Caco-2 (cell line): ENCODE measurements around the gene CYBB. TPM values are rescaled to one million over a fixed set of nuclear protein-coding genes. Genes with fewer than 3 reads are reported as not detected.
A peak's percentile ranks its signal among the peaks of the same experiment; 100 is the strongest.

Experiments used
- BruUV-seq: library from RNA; stranded (reverse); fragments of 400-500 nt; replicated peaks from 2 replicates; lab custom pipeline; 2021; lab: Mats Ljungman, UMichigan
- CTCF ChIA-PET: fragments of 300-600 bp; sonication (Branson Sonifier 250); formaldehyde crosslinking; loops from one replicate; lab custom pipeline; 2022; ENCODE audit warnings: antibody characterized with exemption; lab: Charles Lee
- POLR2A ChIA-PET: fragments of 300-600 bp; sonication (Branson Sonifier 250); formaldehyde crosslinking; loops from one replicate; lab custom pipeline; 2022; ENCODE audit warnings: antibody characterized with exemption; lab: Charles Lee
- DNase-seq, 2 experiments: peaks; one replicate each; pipeline versions ENCODE4 v3.0.0 to v3.0.0-alpha.2; 2020 to 2022
- H3K27me3 ChIP-seq: replicated peaks from 2 replicates; pipeline ENCODE4 v1.6.0; 2011; ENCODE audit warnings: low read length; ENCODE audit not compliant: control insufficient read depth, insufficient read depth
- H3K36me3 ChIP-seq: 2 replicates; pipeline ENCODE4 v1.5.1; 2011; ENCODE audit warnings: low read length; ENCODE audit not compliant: control insufficient read depth, insufficient read depth
- H3K4me1 ChIP-seq: fragments of 250-450 bp; sonication (Bioruptor Pico); 2 replicates; pipeline ENCODE4 v1.5.1; 2020; ENCODE audit warnings: mild to moderate bottlenecking
- H3K4me3 ChIP-seq: 2 replicates; pipeline ENCODE4 v1.5.1; 2011; ENCODE audit warnings: low read depth, mild to moderate bottlenecking, control low read depth, low read length
- H3K9me3 ChIP-seq: fragments of 250-450 bp; sonication (Bioruptor Pico); 2 replicates; pipeline ENCODE4 v1.5.1; 2020; ENCODE audit warnings: mild to moderate bottlenecking, moderate library complexity
- H3K27ac Mint-ChIP-seq: one replicate; pipeline ENCODE4 v1.8.0; 2022; ENCODE audit warnings: mixed read lengths; ENCODE audit not compliant: unreplicated experiment
- H3K27me3 Mint-ChIP-seq: one replicate; pipeline ENCODE4 v1.8.0; 2022; ENCODE audit warnings: mixed read lengths; ENCODE audit not compliant: insufficient read depth, unreplicated experiment
- H3K36me3 Mint-ChIP-seq: one replicate; pipeline ENCODE4 v1.8.0; 2022; ENCODE audit warnings: mild to moderate bottlenecking, mixed read lengths; ENCODE audit not compliant: insufficient read depth, unreplicated experiment
- H3K4me1 Mint-ChIP-seq: one replicate; pipeline ENCODE4 v1.8.0; 2022; ENCODE audit warnings: low read depth, mixed read lengths; ENCODE audit not compliant: unreplicated experiment
- H3K4me3 Mint-ChIP-seq: one replicate; pipeline ENCODE4 v1.8.0; 2022; ENCODE audit warnings: mild to moderate bottlenecking, moderate library complexity, mixed read lengths; ENCODE audit not compliant: unreplicated experiment
- H3K9me3 Mint-ChIP-seq: one replicate; pipeline ENCODE4 v1.8.0; 2022; ENCODE audit warnings: mixed read lengths; ENCODE audit not compliant: unreplicated experiment
- intact Hi-C: fragments of 100-400 bp; cut with micrococcal nuclease; formaldehyde crosslinking; loops from one replicate; pipeline ENCODE4 v1.10.0; 2022; ENCODE audit not compliant: unreplicated experiment
- total RNA-seq: library from RNA; stranded (reverse); gene quantifications from 2 replicates; pipeline ENCODE4 v1.2.3, GENCODE V29; 2022
- TF ChIP-seq, protein P1 (sequence below), 2 experiments: fragments of 200-600 bp in 1 of 2; IDR thresholded peaks; 1 replicate in 1 of 2; 2 replicates in 1 of 2; pipeline versions ENCODE4 v1.5.1 to v1.8.0; 2011 to 2022; ENCODE audit warnings: antibody characterized with exemption in 1 of 2, control low read depth in 1 of 2, inconsistent platforms in 1 of 2, low read depth in 1 of 2, low read length in 1 of 2, mild to moderate bottlenecking in 1 of 2, moderate library complexity in 1 of 2; ENCODE audit not compliant: insufficient read depth in 1 of 2, severe bottlenecking in 1 of 2, unreplicated experiment in 1 of 2

The CYBB gene
- total RNA-seq, 1 experiment from 2014 or later: 0.43 TPM

DNA sequence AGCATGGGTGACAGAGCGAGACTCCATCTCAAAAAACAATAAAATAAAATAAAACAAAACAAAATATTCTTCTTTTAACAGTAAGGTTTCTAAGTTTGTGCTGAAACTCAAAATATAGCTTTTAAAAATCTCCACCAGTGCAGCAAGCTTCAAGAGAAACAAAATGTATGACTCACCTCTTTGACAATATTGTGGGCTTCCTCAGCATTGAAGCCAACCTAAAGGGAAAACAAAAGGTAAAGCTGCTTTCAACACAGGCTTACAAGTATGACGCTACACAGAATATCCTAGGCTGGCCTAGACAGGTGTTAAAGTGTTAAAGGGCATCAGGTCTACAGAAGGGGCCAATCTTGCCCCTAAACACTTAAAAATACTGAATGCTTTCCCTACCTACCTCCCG lies 66.3 kb downstream of the CYBB start:
- POLR2A ChIA-PET: interaction anchor here (0.5 kb wide), 1 partner anchor 220 kb away, joined by 4 read pairs; no protein-coding TSS in a partner anchor
- no peaks in the 10 kb centered on the region for H3K9me3 Mint-ChIP-seq
- Histone ChIP-seq H3K4me3 (peak overlapping the region; percentile 87), H3K36me3 (no peaks in the 10 kb centered on the region), H3K9me3 (no peaks in the 10 kb centered on the region), H3K4me1 (peaks cover 6% of the 10 kb centered on the region; the same call in 1 of the 2 replicates), H3K27me3 (no peaks in the 10 kb centered on the region)
- no TSS peak for BruUV-seq
- H3K27me3 Mint-ChIP-seq: no peaks in the 10 kb centered on the region
- CTCF ChIA-PET: no interaction called here
- TF ChIP-seq, protein P1, sequence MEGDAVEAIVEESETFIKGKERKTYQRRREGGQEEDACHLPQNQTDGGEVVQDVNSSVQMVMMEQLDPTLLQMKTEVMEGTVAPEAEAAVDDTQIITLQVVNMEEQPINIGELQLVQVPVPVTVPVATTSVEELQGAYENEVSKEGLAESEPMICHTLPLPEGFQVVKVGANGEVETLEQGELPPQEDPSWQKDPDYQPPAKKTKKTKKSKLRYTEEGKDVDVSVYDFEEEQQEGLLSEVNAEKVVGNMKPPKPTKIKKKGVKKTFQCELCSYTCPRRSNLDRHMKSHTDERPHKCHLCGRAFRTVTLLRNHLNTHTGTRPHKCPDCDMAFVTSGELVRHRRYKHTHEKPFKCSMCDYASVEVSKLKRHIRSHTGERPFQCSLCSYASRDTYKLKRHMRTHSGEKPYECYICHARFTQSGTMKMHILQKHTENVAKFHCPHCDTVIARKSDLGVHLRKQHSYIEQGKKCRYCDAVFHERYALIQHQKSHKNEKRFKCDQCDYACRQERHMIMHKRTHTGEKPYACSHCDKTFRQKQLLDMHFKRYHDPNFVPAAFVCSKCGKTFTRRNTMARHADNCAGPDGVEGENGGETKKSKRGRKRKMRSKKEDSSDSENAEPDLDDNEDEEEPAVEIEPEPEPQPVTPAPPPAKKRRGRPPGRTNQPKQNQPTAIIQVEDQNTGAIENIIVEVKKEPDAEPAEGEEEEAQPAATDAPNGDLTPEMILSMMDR (IDR thresholded peaks at IDR 0.05; ENCODE audit: insufficient read depth in 1 of 2, low read depth in 1 of 2, low read length in 1 of 2, severe bottlenecking in 1 of 2, unreplicated experiment in 1 of 2): no peak
- no peak for DNase-seq
- H3K4me3 Mint-ChIP-seq: peak overlapping the region; percentile 70
- H3K4me1 Mint-ChIP-seq: no peaks in the 10 kb centered on the region
- H3K27ac Mint-ChIP-seq: no peak overlapping the region
- intact Hi-C loops: loop anchor here (5.0 kb wide), 1 partner anchor 61 kb away; no protein-coding TSS in a partner anchor
- H3K36me3 Mint-ChIP-seq: peaks cover 7% of the 10 kb centered on the region

DNA sequence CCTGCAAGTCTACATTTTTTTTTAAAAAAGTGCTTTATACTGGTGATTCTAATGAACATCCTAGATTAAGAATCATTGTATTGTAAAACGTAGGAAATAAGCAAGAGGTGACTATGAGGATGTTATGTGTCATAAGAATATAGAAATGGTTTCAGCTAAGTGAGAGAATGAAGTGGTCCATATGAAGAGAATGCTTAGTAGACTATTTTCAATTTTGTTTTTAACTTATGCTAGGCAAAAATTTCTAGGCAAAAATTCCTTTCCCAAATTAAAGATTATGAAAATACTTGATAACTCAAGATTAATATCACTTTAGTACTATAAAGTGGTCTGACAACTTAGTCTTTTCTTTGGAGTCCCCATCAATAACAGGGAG lies 66.7 kb downstream of the CYBB start:
- no peak overlapping the region for H3K27ac Mint-ChIP-seq
- ChIA-PET CTCF (no interaction called here), POLR2A (interaction anchor here (0.5 kb wide), 1 partner anchor 220 kb away, joined by 4 read pairs; no protein-coding TSS in a partner anchor)
- no peaks in the 10 kb centered on the region for H3K27me3 Mint-ChIP-seq
- TF ChIP-seq, protein P1 (IDR thresholded peaks at IDR 0.05; ENCODE audit: insufficient read depth in 1 of 2, low read depth in 1 of 2, low read length in 1 of 2, severe bottlenecking in 1 of 2, unreplicated experiment in 1 of 2): no peak
- Histone ChIP-seq H3K27me3 (no peaks in the 10 kb centered on the region), H3K4me1 (peaks cover 6% of the 10 kb centered on the region; the same call in 1 of the 2 replicates), H3K9me3 (no peaks in the 10 kb centered on the region), H3K36me3 (no peaks in the 10 kb centered on the region), H3K4me3 (peak overlapping the region; percentile 87)
- H3K4me1 Mint-ChIP-seq: no peaks in the 10 kb centered on the region
- peaks cover 6% of the 10 kb centered on the region for H3K36me3 Mint-ChIP-seq
- no peaks in the 10 kb centered on the region for H3K9me3 Mint-ChIP-seq
- DNase-seq: no peak
- BruUV-seq: no TSS peak
- intact Hi-C loops: loop anchor here (5.0 kb wide), 1 partner anchor 61 kb away; no protein-coding TSS in a partner anchor
- H3K4me3 Mint-ChIP-seq: peak overlapping the region; percentile 70

GRCh38 chrX:37846934-37847732 lies 67.3 kb downstream of the CYBB start, which contains the start of gene DYNLT3:
Gene DYNLT3, minus strand, starts transcription at chrX:37847571. Its CDS starts 61 bp downstream, at chrX:37847510.
- Mint-ChIP-seq H3K27me3 (no peaks in the 10 kb centered on the region), H3K27ac (peak within 1 kb of the TSS; percentile 63), H3K4me1 (no peaks in the 10 kb centered on the region), H3K9me3 (no peaks in the 10 kb centered on the region), H3K36me3 (peaks cover 6% of the 10 kb centered on the region), H3K4me3 (peak within 1 kb of the TSS; percentile 70)
- peak; percentile 88 to 90 for DNase-seq
- H3K4me1 ChIP-seq: peaks cover 6% of the 10 kb centered on the region; the same call in 1 of the 2 replicates
- no peaks in the 10 kb centered on the region for H3K36me3 ChIP-seq
- no peaks in the 10 kb centered on the region for H3K9me3 ChIP-seq
- H3K4me3 ChIP-seq: peak within 1 kb of the TSS; percentile 87
- CTCF ChIA-PET: no interaction called here
- H3K27me3 ChIP-seq: no peaks in the 10 kb centered on the region
- intact Hi-C loops: loop anchor here (5.0 kb wide), 1 partner anchor 60 kb away; no protein-coding TSS in a partner anchor
- TF ChIP-seq, protein P1 (IDR thresholded peaks at IDR 0.05; ENCODE audit: insufficient read depth in 1 of 2, low read depth in 1 of 2, low read length in 1 of 2, severe bottlenecking in 1 of 2, unreplicated experiment in 1 of 2): no peak
- POLR2A ChIA-PET: no interaction called here
- BruUV-seq: no TSS peak
